ENCODE results near the gene ZAR1. TPM values are rescaled to one million over a fixed set of nuclear protein-coding genes. Genes with fewer than 3 reads are reported as not detected.

The ZAR1 gene
- total RNA-seq, 1 donor from 2014 or later, result 2.3 TPM

GRCh38 chr4:48503233-48504025 is 13.4 kb downstream of the ZAR1 start:
- peaks cover 60% of the 10 kb centered on the region for H3K4me1 Mint-ChIP-seq
- TF ChIP-seq CTCF (IDR thresholded peaks at IDR 0.05; ENCODE audit: unreplicated experiment), result no peak

GRCh38 chr4:48504026-48504330 is 13.9 kb downstream of the ZAR1 start:
- no peak for TF ChIP-seq CTCF (IDR thresholded peaks at IDR 0.05; ENCODE audit: unreplicated experiment)
- Mint-ChIP-seq H3K27me3 (ENCODE audit: low read depth) (no peaks in the 10 kb centered on the region), H3K4me3 (no peak overlapping the region), H3K4me1 (peaks cover 61% of the 10 kb centered on the region), H3K9me3 (no peaks in the 10 kb centered on the region), H3K27ac (peak overlapping the region; percentile 80), H3K36me3 (peaks cover 12% of the 10 kb centered on the region)
- DNase-seq (ENCODE audit: low spot score in 2 of 2, unreplicated experiment in 2 of 2), result no peak

More at GRCh38 chr4:48503233-48504025, 13.4 kb downstream of the ZAR1 start:
- H3K9me3 Mint-ChIP-seq, result no peaks in the 10 kb centered on the region
- H3K27me3 Mint-ChIP-seq (ENCODE audit: low read depth), result no peaks in the 10 kb centered on the region
- no peak overlapping the region for H3K4me3 Mint-ChIP-seq
- peak overlapping the region; percentile 80 for H3K27ac Mint-ChIP-seq
- no peak for DNase-seq (ENCODE audit: low spot score in 2 of 2, unreplicated experiment in 2 of 2)
- peaks cover 9% of the 10 kb centered on the region for H3K36me3 Mint-ChIP-seq

- no peak for DNase-seq (ENCODE audit: low spot score in 2 of 2, unreplicated experiment in 2 of 2)
- peaks cover 60% of the 10 kb centered on the region for H3K4me1 Mint-ChIP-seq
- no peak for TF ChIP-seq CTCF (IDR thresholded peaks at IDR 0.05; ENCODE audit: unreplicated experiment)
- H3K27me3 Mint-ChIP-seq (ENCODE audit: low read depth), result no peaks in the 10 kb centered on the region
- H3K4me3 Mint-ChIP-seq, result no peak overlapping the region
- H3K27ac Mint-ChIP-seq, result peak overlapping the region; percentile 78
- H3K9me3 Mint-ChIP-seq, result no peaks in the 10 kb centered on the region
- peaks cover 11% of the 10 kb centered on the region for H3K36me3 Mint-ChIP-seq
Observed at GRCh38 chr4:48504352-48504751, 14.3 kb downstream of the ZAR1 start.

GRCh38 chr4:48506716-48507115 is 16.7 kb downstream of the ZAR1 start:
- Mint-ChIP-seq H3K4me1 (peaks cover 55% of the 10 kb centered on the region), H3K9me3 (peaks cover 3% of the 10 kb centered on the region), H3K27me3 (ENCODE audit: low read depth) (no peaks in the 10 kb centered on the region), H3K27ac (peak overlapping the region; percentile 86), H3K36me3 (peaks cover 17% of the 10 kb centered on the region), H3K4me3 (no peak overlapping the region)
- DNase-seq (ENCODE audit: low spot score in 2 of 2, unreplicated experiment in 2 of 2), result no peak
- no peak for TF ChIP-seq CTCF (IDR thresholded peaks at IDR 0.05; ENCODE audit: unreplicated experiment)

- no peak for TF ChIP-seq CTCF (IDR thresholded peaks at IDR 0.05; ENCODE audit: unreplicated experiment)
- peaks cover 3% of the 10 kb centered on the region for H3K9me3 Mint-ChIP-seq
- no peaks in the 10 kb centered on the region for H3K27me3 Mint-ChIP-seq (ENCODE audit: low read depth)
- H3K36me3 Mint-ChIP-seq, result peaks cover 35% of the 10 kb centered on the region
- DNase-seq (ENCODE audit: low spot score in 2 of 2, unreplicated experiment in 2 of 2), result no peak
- H3K4me1 Mint-ChIP-seq, result peaks cover 30% of the 10 kb centered on the region
- no peak overlapping the region for H3K27ac Mint-ChIP-seq
- no peak overlapping the region for H3K4me3 Mint-ChIP-seq
Observed at GRCh38 chr4:48509543-48509942, 19.5 kb downstream of the ZAR1 start.
